ENCODE measurements around the gene MGARP.

The MGARP gene

GRCh38 chr4:139301821-139302611, 22.0 kb upstream of the MGARP start, which contains the start of gene NDUFC1:
Gene NDUFC1, minus strand, starts transcription at chr4:139302477. Its CDS starts 6,679 bp downstream, at chr4:139295798.
- peak; percentile 81 to 84 for DNase-seq
- TF ChIP-seq POLR2A (IDR thresholded peaks at IDR 0.05; ENCODE audit: low read length) (peak; percentile 26), GATA1 (IDR thresholded peaks at IDR 0.05; ENCODE audit: low read depth, low read length) (no peak)

DNA sequence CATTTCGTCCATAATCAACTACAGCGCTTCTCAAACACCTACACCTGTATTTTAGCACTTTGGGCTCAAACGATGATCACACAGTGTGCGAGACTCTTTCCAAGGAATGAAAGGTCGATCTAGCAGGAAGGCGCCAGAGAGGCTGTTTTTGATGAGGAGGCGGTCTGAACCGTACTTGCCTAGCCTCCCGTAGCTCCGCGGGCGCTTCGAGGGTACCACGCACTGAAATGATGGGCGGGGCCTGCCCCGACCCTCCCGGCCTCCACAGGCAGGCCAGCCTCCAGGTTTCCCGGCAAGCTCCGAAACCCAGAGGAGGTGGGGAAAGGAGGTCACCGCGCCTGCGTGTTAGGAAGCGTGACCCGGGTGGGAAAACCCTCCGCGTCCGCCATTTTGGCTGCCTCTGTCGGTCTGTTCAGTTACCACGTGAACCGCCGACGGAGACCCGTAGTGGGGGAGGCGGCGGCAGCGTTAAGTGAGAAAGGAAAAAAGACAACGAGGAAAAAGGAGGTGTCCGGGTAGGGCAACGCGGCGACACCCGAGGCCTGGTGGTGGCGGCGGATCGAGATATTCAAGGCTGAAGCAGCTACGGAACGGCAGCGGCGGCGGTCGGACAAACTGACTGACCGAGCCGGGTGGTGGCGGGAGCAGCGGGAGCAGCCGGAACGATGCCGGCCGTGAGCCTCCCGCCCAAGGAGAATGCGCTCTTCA, 21.2 kb upstream of the MGARP start, which contains the start of gene NAA15:
Gene NAA15, plus strand, starts transcription at position 393 of the 708 bp plus-strand sequence. Its CDS starts 273 bp downstream, at position 666.
- DNase-seq, result peak; percentile 99
- TF ChIP-seq POLR2A (IDR thresholded peaks at IDR 0.05; ENCODE audit: low read length) (peak; percentile 95), GATA1 (IDR thresholded peaks at IDR 0.05; ENCODE audit: low read depth, low read length) (no peak)

DNA sequence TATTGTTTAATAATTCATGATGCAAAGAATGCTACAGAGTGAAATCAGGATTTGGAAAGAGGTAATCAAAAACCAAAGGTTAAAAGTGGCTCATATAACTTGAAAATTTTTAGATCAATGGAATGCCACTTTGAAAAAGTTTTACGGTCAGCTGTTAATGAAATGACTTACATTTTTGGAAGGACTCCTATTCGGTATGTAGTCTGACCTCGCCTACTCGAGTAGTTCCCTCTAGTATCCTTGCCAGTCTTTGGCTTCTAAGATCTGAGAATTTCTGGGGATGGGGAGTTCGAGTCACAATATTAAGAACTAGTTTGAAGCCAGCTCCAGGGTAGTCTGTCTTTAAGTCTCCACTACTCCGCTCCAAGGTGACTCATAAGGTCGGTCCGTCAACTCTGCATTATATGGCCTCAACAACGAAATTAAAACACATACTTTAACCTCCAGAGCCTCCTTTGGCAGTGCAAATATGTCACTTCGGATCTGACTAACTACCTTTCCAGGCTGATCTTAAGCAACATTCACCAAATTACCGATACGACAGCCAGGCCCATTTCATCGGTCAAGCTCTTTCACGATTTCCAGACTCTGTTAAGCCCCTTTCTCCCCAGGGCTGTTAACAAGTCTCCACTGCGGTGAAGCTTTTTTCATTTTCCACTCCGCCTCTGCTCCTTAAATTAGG, 20.5 kb upstream of the MGARP start:
- peak; percentile 76 to 84 for DNase-seq
- TF ChIP-seq POLR2A (IDR thresholded peaks at IDR 0.05; ENCODE audit: low read length) (no peak), GATA1 (IDR thresholded peaks at IDR 0.05; ENCODE audit: low read depth, low read length) (no peak)

- DNase-seq, result no peak
- TF ChIP-seq GATA1 (IDR thresholded peaks at IDR 0.05; ENCODE audit: low read depth, low read length) (no peak), POLR2A (IDR thresholded peaks at IDR 0.05; ENCODE audit: low read length) (no peak)
Observed at GRCh38 chr4:139299536-139299935, 19.5 kb upstream of the MGARP start.

GRCh38 chr4:139297001-139297410, 17.0 kb upstream of the MGARP start:
- DNase-seq, result peak in 1 of 2 experiments; percentile 31
- TF ChIP-seq GATA1 (IDR thresholded peaks at IDR 0.05; ENCODE audit: low read depth, low read length) (no peak), POLR2A (IDR thresholded peaks at IDR 0.05; ENCODE audit: low read length) (no peak)

DNA sequence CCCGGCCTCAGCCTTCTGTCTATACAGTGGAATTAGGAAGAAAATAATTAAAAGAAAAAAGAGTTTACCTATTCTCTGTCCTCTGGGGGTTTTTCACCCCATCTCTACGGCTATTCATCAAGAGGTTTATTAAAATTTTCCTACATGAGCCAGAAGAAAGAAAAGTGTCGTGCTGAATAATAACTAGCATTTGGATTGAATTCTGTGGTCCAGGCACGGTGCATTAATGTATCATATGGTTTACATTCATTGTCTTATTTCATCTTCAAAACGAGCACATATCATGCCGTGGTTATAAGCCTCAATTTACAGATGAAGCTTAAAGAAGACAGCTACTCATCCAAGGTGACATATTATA, 15.9 kb upstream of the MGARP start:
- DNase-seq, result no peak
- TF ChIP-seq POLR2A (IDR thresholded peaks at IDR 0.05; ENCODE audit: low read length), result no peak
- no peak for TF ChIP-seq GATA1 (IDR thresholded peaks at IDR 0.05; ENCODE audit: low read depth, low read length)

- peak; percentile 94 to 97 for DNase-seq
Observed at GRCh38 chr4:139295206-139295941, 15.3 kb upstream of the MGARP start.

DNA sequence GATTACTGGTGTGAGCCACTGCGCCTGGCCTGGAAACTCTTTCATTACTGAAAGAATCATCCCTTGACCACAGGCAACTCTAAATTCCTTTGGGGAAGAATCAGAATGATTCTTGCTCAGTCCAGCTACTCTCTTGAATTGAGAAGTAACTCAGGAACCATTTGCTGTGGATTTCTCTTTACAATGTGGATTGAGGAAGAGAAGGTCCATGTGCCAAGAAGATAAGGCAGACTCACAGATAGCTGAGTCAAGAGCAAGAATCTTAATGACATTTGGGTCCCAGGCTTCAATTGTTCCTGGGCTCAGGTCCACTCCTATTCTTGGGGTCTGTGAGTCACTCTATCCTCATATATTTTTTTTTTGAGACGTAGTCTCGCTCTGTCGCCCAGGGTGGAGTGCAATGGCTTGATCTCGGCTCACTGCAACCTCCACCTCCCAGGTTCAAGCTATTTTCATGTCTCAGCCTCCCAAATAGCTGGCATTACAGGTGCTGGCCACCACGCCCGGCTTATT, 6.2 kb upstream of the MGARP start:
- TF ChIP-seq POLR2A (IDR thresholded peaks at IDR 0.05; ENCODE audit: low read length) (no peak), GATA1 (IDR thresholded peaks at IDR 0.05; ENCODE audit: low read depth, low read length) (no peak)
- DNase-seq, result no peak

More at GRCh38 chr4:139295206-139295941, 15.3 kb upstream of the MGARP start:
- no peak for TF ChIP-seq GATA1 (IDR thresholded peaks at IDR 0.05; ENCODE audit: low read depth, low read length)
- peak; percentile 69 for TF ChIP-seq POLR2A (IDR thresholded peaks at IDR 0.05; ENCODE audit: low read length)

GRCh38 chr4:139282721-139283075, 2.7 kb upstream of the MGARP start:
- no peak for DNase-seq
- TF ChIP-seq GATA1 (IDR thresholded peaks at IDR 0.05; ENCODE audit: low read depth, low read length), result no peak
- no peak for TF ChIP-seq POLR2A (IDR thresholded peaks at IDR 0.05; ENCODE audit: low read length)

- DNase-seq, result no peak
Observed at GRCh38 chr4:139282065-139282720, 2.2 kb upstream of the MGARP start.

GRCh38 chr4:139278912-139279759, 889 bp downstream of the MGARP start:
- no peak for TF ChIP-seq POLR2A (IDR thresholded peaks at IDR 0.05; ENCODE audit: low read length)
- no peak for TF ChIP-seq GATA1 (IDR thresholded peaks at IDR 0.05; ENCODE audit: low read depth, low read length)
- DNase-seq, result peak; percentile 37 to 40

More at GRCh38 chr4:139282065-139282720, 2.2 kb upstream of the MGARP start:
- TF ChIP-seq POLR2A (IDR thresholded peaks at IDR 0.05; ENCODE audit: low read length) (no peak), GATA1 (IDR thresholded peaks at IDR 0.05; ENCODE audit: low read depth, low read length) (no peak)

DNA sequence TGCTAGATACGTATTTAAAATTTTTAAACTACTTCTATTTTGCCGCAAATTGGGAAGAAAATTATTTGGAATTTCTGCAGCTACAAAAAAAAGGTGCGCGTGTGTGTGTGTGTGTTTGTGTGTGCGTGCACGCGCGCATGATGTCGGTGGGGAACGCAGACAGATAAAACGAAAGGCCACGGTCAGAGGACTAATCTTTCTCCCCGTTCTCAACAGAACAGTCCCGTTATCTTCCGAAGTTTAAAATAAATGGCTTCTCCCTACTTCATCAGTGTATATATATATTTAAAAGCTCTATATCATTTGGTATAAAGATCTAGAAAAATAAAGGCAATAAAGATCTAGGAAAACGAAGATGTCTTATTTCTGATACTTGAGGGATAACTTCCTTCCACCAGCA, 1.5 kb downstream of the MGARP start:
- TF ChIP-seq GATA1 (IDR thresholded peaks at IDR 0.05; ENCODE audit: low read depth, low read length) (no peak), POLR2A (IDR thresholded peaks at IDR 0.05; ENCODE audit: low read length) (no peak)

More for the DNA sequence above, 1.5 kb downstream of the MGARP start:
- DNase-seq, result peak; percentile 38 to 51
